ENCODE measurements around the gene MAP2K3.

DNA sequence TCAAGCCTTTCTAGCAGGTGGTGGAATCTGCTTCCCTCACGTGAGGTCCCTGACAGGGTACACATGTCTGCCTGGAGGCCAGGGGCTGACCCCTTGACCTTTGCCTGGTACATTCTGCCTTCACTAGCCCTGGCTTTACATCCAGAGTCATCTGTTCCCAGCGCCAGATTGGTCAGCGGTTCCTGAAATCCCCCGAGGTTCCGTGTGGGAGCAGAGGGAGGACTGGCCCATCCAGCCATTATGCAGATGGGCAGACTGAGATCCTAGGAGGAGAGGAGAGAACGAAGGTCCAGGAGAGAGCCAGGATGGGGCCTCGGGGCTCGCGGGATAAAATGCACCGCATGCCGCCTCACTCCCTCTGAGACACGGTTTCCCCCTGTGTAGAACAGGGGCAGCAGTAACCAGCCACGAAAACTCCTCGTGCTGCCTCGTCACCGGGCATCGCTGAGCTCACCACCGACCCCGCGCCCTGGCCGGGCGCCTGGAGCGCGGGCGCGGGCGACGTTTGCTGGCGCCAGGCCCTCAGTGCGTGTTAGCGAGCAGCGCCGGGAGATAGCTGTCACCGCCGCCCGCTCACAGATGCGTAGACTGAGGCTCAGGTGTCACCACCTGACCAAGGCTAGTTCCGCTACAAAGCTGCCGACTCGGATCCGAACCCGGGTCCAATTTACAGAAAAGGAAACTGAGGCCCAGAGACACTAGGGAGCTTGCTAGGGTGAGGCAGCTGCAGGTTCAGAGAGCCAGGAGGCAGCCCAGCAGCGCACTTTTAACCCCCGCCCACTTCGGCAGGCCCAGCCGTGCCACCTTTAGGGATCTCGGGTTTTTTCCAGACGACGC, 811 bp upstream of the MAP2K3 start:
- TF ChIP-seq POLR2A (IDR thresholded peaks at IDR 0.05) (no peak), CTCF (IDR thresholded peaks at IDR 0.05) (no peak)

Data from stomach (tissue), 4 donors.